ENCODE data around the gene CDRT15.
"Not testable (repeated sequence)": the region's sequence is repeated elsewhere in the genome, so short reads cannot be mapped to it uniquely, and the experiment has no call there.

CDRT15 gene

GRCh38 chr17:14236762-14237161 lies at the start of gene CDRT15:
TSS of gene CDRT15 (minus strand) at chr17:14236862. CDS start at chr17:14236833, 29 bp downstream.
- H3K4me3 ChIP-seq (ENCODE audit: low read depth, low read length), result not testable (repeated sequence)

- H3K4me3 ChIP-seq (ENCODE audit: low read depth, low read length), result no peak overlapping the region
Observed at GRCh38 chr17:14282726-14283125, 46.1 kb upstream of the CDRT15 start.

DNA sequence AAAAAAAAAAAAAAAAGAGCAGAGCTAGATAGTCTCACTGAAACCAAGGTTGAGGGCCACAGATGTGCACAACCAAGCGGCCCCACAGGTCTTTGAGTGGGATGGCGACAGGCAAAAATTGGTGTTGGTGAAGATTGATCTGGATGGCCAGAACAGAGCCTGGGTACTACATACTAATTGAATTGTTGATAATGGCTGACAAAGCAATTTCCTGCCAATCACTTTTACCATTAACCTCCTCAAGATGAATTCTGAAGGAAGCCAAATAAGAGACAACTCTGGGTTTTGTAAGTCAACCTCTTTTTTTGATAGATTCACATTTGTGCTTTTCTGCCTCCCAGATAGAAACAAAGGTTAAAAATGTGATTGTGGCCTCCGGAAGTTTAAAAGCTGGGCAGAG lies 44.9 kb upstream of the CDRT15 start:
- H3K4me3 ChIP-seq (ENCODE audit: low read depth, low read length), result no peak overlapping the region

DNA sequence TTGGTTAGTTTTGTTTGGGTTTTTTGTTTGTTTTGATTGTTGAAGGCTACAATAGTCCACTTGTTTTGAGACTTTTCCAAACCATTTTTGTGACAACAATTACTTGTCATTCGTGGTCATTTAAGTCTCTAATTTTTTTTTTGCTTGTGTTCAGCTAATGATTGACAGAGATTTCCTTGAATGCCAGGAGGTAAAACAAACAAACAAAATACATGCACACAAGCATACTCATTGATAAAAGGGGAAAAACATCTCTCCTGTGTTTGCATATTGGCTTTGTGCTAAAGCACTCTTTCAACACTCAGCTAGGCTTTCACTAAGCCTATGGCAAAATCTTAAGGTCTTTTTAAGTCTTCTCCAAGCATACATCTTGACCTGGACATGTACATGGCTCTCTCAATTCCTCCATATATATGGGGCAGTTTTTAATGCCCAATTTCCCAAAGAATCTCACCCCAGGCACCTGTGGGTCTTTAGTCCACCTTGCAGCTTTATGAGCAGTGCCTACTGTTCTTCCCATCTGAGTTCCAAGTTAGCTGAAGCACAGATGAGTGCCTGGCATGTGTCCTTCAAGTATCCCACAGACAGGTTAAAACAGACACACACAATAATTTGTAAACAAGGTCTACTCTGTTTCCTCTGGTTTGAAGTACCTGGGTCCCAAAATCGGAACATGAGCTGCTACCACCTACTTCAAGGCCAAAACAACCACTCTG lies 40.0 kb upstream of the CDRT15 start:
- no peak overlapping the region for H3K4me3 ChIP-seq (ENCODE audit: low read depth, low read length)

GRCh38 chr17:14270508-14270907 lies 33.8 kb upstream of the CDRT15 start:
- H3K4me3 ChIP-seq (ENCODE audit: low read depth, low read length), result no peak overlapping the region

- H3K4me3 ChIP-seq (ENCODE audit: low read depth, low read length), result no peak overlapping the region
Observed at GRCh38 chr17:14269473-14269872, 32.8 kb upstream of the CDRT15 start.

DNA sequence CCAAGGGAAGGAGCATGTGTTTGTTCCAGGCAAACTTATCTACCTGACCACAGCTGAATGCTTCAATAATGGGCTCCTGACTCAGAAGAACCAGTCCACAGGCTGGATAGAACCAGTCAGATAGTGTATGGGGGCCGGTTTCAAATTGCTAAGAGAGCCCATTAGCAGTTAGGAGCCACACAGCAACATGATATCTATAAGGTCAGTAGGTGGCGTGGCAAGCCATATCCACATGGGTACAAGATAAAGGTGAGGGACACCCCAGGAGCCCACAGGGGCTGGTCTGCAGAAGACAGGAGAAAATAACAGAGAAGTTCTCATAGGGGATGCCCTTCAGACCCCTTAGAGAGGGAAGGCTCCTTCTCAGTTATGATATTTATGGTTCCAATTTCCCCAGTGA lies 31.6 kb upstream of the CDRT15 start:
- no peak overlapping the region for H3K4me3 ChIP-seq (ENCODE audit: low read depth, low read length)

DNA sequence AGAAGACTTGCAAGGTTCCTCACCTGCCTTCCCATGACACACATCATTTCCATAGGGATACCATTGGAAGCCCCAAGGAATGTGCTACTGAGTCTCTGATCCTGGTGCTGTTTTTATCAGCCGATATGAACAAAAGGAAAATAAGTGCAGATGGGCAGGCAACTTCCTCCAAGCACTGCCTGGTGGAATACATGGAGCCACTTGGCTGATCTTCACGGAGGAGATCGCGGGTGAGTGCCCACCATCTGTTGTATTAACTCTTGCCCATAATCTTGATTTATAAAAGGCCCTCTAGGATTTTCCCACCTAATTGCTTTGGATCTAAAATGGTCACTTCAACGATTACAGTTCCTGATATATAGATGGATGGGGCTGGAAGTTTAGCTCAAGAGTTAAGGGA lies 24.7 kb upstream of the CDRT15 start:
- H3K4me3 ChIP-seq (ENCODE audit: low read depth, low read length), result no peak overlapping the region

DNA sequence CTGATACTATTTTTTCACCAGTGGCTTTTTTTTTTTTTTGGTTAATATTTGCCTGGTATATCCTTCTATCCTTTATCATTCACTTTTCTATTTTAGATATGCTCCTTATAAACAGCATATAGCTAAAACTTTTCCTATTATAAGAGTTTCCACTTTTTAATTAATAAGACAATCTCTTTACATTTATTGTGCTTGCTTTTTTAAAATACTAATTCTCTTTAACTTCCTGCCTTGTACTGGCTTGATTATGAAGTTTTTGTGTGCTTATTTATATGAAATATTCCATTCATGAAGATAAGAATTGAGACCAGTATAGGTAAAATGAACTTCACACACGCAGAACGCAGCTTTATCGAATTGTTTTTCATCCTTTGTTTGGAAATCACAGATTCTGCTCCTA lies 9.0 kb upstream of the CDRT15 start:
- H3K4me3 ChIP-seq (ENCODE audit: low read depth, low read length), result no peak overlapping the region

- H3K4me3 ChIP-seq (ENCODE audit: low read depth, low read length), result no peak overlapping the region
Observed at GRCh38 chr17:14245002-14245401, 8.3 kb upstream of the CDRT15 start.

GRCh38 chr17:14239271-14239670 lies 2.6 kb upstream of the CDRT15 start:
- not testable (repeated sequence) for H3K4me3 ChIP-seq (ENCODE audit: low read depth, low read length)

DNA sequence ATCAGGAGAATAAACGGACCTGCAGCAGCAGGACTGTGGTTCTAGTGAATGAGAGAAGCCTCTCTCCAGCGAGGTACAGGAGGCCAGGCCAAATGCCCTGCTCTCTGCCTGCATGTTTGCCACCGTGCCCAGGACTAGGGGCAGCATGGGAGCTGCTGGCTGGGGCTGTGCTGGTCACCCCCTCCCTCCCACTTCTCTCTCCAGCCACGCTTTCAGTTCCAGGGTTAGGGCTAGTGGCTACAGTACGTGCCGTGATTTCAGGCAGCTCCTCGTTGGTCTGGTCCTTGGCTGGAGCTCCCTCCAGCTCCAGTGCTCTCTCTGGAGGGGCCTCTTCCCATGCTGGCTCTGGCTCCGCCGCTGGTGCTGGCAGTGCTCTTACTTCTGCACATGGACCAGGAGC lies 630 bp downstream of the CDRT15 start:
- H3K4me3 ChIP-seq (ENCODE audit: low read depth, low read length), result not testable (repeated sequence)

DNA sequence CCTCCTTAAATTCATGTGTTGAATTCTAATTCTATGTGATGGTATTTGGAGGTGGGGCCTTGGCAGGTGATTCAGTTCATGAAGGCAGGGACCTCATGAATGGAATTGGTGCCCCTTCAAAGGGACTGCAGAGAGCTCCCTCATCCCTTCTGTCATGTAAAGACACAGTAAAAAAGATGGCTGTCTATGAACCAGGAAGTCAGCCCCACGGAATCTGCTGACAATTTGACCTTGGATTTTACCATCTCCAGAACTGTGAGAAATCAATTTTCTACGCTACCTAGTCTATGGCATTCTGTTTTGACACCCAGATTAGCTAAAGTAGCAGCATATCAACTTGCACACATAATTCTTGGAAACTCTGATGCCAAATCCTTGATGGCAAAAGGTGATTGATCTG lies 1.6 kb downstream of the CDRT15 start:
- H3K4me3 ChIP-seq (ENCODE audit: low read depth, low read length), result not testable (repeated sequence)

GRCh38 chr17:14231187-14231586 lies 5.5 kb downstream of the CDRT15 start:
- not testable (repeated sequence) for H3K4me3 ChIP-seq (ENCODE audit: low read depth, low read length)

DNA sequence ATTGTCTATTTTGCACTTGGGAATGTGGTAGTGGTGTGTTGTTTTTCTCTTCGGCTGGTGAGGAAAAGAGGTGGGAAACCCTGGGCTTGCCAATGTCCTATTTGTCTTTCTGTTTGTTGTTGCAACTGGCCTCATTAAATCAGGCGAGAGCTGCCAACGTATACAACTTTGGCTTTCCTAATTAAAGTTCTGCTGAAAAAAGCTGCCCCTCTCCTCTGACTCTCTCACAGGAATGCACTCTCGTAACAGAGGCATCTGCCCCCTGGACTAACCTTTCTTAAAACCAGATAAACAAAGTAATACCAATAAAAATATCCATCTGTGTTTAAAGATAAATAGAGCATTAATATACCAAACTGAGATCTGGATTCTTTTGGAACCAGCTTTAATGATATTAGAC lies 7.8 kb downstream of the CDRT15 start:
- H3K4me3 ChIP-seq (ENCODE audit: low read depth, low read length), result no peak overlapping the region

- H3K4me3 ChIP-seq (ENCODE audit: low read depth, low read length), result no peak overlapping the region
Observed at GRCh38 chr17:14227052-14227451, 9.6 kb downstream of the CDRT15 start.

GRCh38 chr17:14225254-14225980 lies 11.2 kb downstream of the CDRT15 start:
- H3K4me3 ChIP-seq (ENCODE audit: low read depth, low read length), result no peak overlapping the region

DNA sequence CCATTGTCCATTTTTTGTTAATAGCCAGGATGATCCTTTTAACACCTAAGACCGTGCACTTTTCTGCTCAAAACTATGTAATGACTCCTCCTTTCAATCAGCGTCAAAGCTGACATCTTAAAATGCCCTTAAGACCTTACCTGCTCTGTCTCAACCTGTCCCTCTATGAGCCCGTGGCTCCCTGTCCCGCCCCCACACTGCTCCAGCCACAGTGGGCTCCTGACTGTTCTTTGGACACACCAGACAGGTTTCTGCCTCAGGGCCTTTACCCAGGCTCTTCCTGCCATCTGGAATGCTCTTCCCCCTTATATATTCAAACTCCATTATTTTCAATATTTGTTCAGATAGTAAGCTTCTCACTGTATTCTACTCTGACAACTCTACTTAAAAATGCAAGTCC lies 14.1 kb downstream of the CDRT15 start:
- no peak overlapping the region for H3K4me3 ChIP-seq (ENCODE audit: low read depth, low read length)

GRCh38 chr17:14214271-14214670 lies 22.4 kb downstream of the CDRT15 start:
- H3K4me3 ChIP-seq (ENCODE audit: low read depth, low read length), result no peak overlapping the region

DNA sequence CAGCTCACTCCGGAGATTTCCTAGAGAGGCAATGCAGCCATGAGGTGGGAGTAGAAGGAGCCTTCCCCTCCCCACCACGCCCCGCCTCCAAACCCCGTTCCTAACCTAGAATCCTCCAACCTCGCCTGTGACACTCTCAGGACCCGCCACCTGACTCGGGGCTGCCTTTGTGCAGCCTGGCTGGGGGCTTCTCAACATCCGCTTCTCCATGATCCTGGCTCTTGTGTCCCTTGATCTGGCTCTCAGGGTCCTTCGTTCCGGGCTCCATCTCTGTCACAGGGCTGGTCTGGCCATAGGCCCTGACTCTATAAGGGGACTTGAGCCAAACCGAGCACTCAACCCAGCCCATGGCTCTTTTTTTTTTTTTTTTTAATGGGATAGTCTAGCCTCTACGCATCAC lies 24.3 kb downstream of the CDRT15 start:
- H3K4me3 ChIP-seq (ENCODE audit: low read depth, low read length), result no peak overlapping the region

- H3K4me3 ChIP-seq (ENCODE audit: low read depth, low read length), result no peak overlapping the region
Observed at GRCh38 chr17:14211801-14212200, 24.9 kb downstream of the CDRT15 start.

DNA sequence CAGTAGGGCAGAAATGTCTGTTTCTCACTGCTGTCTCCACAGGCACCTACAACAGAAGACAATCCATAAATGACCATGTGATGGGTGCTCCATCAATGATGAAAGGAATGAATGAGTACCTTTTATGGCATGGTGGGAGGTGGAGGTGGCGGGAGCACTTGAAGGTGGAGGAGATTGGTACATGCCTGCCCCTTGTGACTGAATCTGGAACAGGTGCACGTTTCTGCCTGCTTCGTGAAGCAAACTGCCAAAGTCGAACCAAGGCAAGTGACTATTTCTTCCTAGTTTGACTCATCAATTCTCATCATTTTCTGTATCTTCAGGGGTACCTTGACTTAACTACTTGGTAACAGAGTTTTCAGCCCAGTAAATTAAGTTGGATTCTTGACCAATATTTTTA lies 25.4 kb downstream of the CDRT15 start:
- no peak overlapping the region for H3K4me3 ChIP-seq (ENCODE audit: low read depth, low read length)

DNA sequence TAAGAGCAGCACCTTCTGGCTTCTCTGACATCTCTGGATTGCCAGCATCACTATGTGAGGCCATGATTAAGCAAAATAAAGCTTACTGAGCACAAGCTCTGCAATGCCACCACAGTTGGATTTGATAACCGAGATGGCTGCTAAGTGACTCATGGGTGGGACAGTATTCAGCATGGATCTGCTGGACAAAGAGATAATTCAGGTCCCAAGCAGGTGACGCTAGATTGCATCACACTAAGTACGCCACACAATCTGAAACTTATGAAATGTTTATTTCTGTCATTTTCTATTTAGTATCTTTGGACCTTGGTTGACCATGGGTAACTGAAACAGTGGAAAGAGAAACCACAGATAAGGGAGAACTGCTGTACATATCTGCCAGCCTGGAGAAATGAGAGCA lies 27.4 kb downstream of the CDRT15 start:
- H3K4me3 ChIP-seq (ENCODE audit: low read depth, low read length), result no peak overlapping the region

Data from iPS-11a (cell line).